A549 (cell line): Measurements from ENCODE around the gene HOXB8.

Experiments
- FOSL2 ChIP-seq, 2 experiments: fragments of 450-650 bp in 1 of 2; fragments of >200 bp in 1 of 2; sonication (Bioruptor Twin) in 1 of 2; formaldehyde crosslinking; IDR thresholded peaks; 2 replicates each; pipeline versions ENCODE4 v1.5.0 to v1.6.1; 2016 to 2020; ENCODE audit warnings: mild to moderate bottlenecking in 1 of 2, moderate library complexity in 1 of 2
- JUNB ChIP-seq: fragments of >200 bp; sonication (Bioruptor Twin); formaldehyde crosslinking; IDR thresholded peaks from 2 replicates; pipeline ENCODE4 v1.6.1; 2016
- ZNF302 ChIP-seq: fragments of 250-450 bp; sonication (Bioruptor Pico); IDR thresholded peaks from 2 replicates; pipeline ENCODE4 v1.9.0; 2021; ENCODE audit warnings: inconsistent platforms, mild to moderate bottlenecking, moderate library complexity
- TF ChIP-seq, protein P1 (sequence below): fragments of >200 bp; sonication (Bioruptor Twin); formaldehyde crosslinking; IDR thresholded peaks from 3 replicates; pipeline ENCODE4 v1.5.1; 2016

DNA sequence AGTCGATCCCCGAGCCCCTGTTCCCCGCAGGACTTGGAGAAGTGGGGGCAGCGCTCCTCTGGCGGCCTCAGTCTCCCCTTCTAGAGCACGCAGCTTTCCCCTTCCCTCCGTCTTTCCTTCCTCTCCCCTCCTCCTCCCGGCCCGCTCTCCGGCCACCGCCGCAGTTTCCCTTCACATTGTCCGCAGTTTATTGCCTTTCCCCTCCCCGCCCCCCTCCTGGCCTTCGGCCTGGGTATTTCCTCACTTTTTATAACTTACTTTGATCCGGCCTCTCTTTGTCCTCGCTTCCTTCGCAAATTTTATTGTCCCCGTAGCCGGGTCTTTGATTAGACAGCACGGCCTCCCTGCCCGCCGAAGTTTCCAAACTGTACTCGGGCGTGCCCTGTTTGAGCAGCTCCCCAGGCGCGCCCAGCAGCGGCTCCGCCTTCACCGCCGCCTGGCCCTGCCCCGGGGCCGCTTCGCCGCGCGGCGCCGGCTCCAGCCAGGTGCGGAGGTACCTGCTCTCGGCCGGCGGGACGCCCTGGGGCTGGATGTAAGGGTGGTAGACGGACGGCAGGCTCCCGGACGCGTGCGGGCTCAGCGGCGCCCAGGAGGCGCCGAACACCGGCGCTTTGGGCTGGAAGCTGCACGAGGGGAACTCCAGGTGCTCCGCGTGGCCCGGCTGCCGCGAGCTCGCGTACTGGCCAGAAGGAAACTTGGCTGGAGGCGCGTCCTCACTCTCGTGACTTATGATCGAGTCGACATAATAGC lies 10.6 kb upstream of the HOXB8 start:
- TF ChIP-seq JUNB = no peak
- TF ChIP-seq, protein P1, sequence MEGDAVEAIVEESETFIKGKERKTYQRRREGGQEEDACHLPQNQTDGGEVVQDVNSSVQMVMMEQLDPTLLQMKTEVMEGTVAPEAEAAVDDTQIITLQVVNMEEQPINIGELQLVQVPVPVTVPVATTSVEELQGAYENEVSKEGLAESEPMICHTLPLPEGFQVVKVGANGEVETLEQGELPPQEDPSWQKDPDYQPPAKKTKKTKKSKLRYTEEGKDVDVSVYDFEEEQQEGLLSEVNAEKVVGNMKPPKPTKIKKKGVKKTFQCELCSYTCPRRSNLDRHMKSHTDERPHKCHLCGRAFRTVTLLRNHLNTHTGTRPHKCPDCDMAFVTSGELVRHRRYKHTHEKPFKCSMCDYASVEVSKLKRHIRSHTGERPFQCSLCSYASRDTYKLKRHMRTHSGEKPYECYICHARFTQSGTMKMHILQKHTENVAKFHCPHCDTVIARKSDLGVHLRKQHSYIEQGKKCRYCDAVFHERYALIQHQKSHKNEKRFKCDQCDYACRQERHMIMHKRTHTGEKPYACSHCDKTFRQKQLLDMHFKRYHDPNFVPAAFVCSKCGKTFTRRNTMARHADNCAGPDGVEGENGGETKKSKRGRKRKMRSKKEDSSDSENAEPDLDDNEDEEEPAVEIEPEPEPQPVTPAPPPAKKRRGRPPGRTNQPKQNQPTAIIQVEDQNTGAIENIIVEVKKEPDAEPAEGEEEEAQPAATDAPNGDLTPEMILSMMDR = no peak
- TF ChIP-seq FOSL2 (IDR thresholded peaks at IDR 0.05) = no peak
- TF ChIP-seq FOSL2 (CRISPR knock-in tag; IDR thresholded peaks at IDR 0.05) = no peak
- TF ChIP-seq ZNF302 (CRISPR knock-in tag) = no peak
